ENCODE measurements around the gene LANCL3.
"Not testable (repeated sequence)": the region's sequence is repeated elsewhere in the genome, so short reads cannot be mapped to it uniquely, and the experiment has no call there.

LANCL3 gene

DNA sequence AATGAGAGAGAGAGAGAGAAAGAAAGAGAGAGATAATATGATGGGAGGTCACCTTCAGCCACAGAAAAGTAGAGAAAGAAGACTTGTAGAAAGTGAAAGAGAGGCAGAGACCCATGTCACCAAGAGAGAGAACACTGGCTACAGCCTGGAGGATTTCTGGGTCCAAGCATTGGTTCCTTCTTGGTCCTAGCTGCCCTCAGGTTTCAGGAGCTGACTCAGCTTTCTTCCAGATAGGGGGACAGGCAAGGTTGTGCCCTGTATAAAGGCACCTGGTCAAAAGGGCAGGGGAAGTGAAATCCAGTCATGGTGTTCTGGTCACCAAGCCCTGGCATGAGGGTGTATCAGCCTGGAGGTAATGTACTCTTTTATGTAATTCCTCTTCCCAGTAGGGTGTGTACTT is 66.6 kb downstream of the LANCL3 start:
- DNase-seq = no peak

DNA sequence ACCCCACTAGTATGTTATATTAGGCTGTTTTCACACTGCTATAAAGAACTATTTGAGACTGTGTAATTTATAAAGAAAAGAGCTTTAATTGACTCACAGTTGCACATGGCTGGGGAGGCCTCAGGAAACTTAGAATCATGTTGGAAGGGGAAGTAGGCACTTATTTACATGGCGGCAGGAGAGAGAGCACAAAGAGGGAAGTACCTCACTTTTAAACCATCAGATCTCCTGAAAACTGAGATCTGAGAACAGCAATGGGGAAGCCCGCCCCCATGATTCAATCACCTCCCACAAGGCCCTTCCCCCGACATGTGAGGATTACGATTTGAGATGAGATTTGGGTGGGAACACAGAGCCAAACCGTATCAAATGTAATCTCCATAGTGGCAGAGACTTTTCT is 68.7 kb downstream of the LANCL3 start:
- no peak for DNase-seq

GRCh38 chrX:37641859-37642258 is 70.4 kb downstream of the LANCL3 start:
- no peak for DNase-seq

DNA sequence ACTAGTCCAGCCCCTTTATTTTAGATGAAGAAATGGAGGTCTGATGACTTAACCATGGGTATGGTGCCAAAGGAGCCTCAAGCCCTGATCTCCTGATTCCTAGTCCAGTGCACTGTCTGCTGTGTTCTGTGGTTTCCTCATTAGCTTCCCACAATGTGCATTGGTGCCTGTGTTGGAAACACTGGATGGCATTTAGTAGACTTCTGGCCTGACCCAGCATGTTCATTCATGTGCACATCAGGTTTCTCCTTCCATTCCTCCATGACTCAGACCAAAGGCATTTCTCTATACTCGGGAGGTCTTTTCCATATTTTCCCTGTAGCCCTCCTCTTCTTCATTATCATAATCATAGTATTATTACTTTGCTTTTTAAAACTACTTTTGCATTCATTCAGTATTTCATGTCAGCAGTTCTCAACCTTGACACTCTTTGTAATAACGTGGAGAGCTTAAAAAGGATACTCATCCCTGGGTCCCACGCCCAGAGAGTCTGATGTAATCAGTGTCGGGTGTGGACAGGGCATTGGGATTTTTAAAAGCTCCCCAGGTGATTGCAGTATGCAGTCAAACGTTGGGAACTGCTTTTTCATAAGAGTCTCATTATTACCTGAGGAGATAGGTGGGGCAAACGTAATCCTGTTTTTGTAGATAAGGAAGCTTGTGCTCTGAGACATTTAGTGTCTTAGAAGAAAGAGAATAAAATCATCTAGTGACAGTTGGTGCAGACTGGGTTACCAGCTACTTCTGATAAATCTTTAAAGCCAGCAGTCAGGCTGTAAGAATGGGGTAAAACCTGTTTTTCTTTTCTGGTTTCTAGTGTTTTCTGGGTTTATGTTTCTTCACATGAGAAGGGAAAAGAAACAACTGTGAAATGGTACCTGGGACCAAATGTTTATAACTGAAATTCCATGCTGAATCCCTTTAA is 73.2 kb downstream of the LANCL3 start:
- DNase-seq = no peak

DNA sequence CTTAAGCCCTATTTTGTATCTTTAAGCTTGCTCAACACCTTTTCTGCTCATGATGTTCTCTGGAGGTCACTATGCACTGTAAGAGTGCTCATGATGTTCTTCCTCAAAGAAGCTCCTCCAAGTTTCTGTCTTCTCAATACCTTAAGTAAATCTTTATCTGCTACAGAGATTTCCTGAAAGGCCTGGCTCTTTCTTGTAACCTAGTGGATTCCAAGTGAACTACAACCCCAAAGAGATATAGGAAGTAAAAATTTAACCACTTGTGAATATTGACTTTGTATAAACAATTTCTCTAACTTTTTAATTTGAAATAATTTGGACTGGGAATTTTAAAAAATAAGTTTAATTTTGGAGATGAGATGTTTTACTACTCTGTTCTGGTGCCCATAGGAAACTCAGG is 74.8 kb downstream of the LANCL3 start:
- DNase-seq = no peak

GRCh38 chrX:37650879-37651278 is 79.4 kb downstream of the LANCL3 start:
- DNase-seq = not testable (repeated sequence)

DNA sequence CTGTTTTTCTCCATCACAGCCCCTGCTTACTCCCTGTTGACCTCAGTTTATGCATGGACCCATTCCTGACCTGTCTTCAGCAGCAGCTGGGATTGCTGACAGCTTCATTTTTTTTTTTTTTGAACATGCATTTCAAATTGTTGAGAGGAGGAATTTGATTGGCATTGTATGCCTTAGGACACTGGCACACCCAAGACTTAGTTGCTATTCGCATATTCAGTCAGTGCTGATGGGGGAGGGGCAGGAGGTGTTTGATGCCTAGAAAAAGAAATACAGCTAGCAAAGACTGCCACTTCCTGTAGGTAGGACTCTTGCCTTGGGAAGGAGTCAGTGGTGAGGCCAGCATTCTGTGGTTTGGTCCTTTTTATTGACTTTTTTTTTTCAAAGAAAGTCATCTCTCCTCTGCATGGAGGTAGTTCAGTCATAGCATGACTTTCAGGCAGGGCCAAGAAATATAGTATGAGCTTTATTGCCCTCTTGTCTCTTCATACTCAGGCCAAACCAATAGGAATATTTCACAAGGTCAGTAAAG is 80.5 kb downstream of the LANCL3 start:
- no peak for DNase-seq

GRCh38 chrX:37652589-37653231 is 81.2 kb downstream of the LANCL3 start:
- no peak for DNase-seq

- no peak for DNase-seq
Measured at GRCh38 chrX:37653397-37654085, 82.1 kb downstream of the LANCL3 start.

- no peak for DNase-seq
Measured at GRCh38 chrX:37658343-37659030, 87.0 kb downstream of the LANCL3 start.

GRCh38 chrX:37659047-37659446 is 87.6 kb downstream of the LANCL3 start:
- no peak for DNase-seq

GRCh38 chrX:37662181-37662580 is 90.7 kb downstream of the LANCL3 start:
- no peak for DNase-seq

DNA sequence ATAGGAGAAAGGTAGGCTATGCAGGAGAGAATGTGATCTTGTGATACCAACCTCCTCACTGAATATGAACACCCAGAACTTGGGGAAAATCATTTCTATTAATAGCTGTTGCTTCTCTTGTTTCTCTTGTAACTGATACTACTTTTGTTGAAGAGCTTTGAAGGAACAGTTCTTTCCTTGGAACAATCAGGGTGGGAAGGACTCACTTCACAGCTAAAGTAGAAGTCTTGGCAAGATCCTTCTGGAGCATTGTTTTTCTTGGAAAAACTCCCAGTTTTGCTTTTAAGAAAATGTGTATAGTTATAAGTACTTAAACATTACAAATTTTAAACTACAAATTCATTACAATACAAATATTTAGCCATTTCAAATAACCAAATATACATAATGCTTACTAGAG is 95.1 kb downstream of the LANCL3 start:
- no peak for DNase-seq

DNA sequence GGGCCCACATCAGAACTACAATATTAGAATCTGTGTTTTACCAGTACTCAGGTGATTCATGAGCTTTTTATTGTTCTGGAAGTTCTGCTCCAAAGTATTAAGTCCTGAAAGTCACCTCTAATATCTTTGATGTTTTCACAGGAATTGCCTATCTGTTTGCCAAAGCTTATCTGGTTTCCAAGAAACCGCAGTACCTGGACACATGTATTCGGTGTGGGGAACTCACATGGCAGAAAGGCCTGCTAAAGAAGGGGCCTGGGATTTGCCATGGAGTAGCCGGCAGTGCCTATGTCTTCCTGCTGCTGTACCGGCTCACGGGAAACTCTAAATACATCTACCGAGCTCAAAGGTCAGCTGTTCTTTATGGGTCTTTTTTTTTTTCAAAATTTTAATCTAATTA is 95.7 kb downstream of the LANCL3 start:
- no peak for DNase-seq

- no peak for DNase-seq
Measured at GRCh38 chrX:37672563-37672962, 101.1 kb downstream of the LANCL3 start.

- DNase-seq = no peak
Measured at GRCh38 chrX:37676811-37677210, 105.3 kb downstream of the LANCL3 start.

- no peak for DNase-seq
Measured at GRCh38 chrX:37677243-37677642, 105.8 kb downstream of the LANCL3 start.

DNA sequence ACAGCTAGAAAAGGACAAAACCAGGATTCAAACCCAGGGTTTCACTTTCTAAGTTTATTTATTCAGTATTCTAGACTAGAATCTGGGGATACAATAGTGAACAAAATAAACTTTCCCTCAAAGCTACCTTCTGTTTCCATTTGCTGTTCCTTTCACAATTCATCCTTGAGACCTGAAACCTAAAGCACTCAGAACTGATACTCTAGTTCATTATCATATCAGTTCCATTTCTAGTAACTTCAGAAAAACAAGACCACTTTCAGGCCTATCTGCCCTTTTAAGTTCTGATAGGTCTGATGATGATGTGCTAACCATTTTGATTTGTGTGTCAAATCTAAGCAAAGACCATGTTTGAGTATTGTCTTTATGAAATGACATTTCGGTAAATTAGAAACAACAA is 106.3 kb downstream of the LANCL3 start:
- DNase-seq = no peak

- DNase-seq = no peak
Measured at GRCh38 chrX:37678574-37678973, 107.1 kb downstream of the LANCL3 start.

GRCh38 chrX:37679230-37679629 is 107.8 kb downstream of the LANCL3 start:
- no peak for DNase-seq

DNA sequence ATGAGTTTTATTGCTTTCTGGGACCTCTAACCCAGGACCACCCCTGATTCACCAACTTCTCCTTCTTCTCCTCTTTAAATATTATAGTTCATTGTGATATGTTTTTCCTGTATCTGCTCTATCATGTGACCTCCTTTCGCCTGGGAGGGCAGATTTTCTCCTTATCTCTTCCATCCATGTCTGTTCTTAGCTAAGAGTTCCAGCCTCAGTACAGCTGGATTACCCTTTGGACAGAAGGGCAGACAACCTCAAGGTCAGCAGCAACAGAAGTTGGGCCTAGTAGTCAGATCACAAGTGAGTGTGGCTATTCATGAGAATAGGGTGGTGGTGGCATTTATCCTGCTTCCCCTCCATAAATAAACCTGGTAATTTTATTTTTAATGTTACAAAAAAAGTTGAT is 108.4 kb downstream of the LANCL3 start:
- DNase-seq = no peak

- no peak for DNase-seq
Measured at GRCh38 chrX:37684426-37684825, 113.0 kb downstream of the LANCL3 start.

DNA sequence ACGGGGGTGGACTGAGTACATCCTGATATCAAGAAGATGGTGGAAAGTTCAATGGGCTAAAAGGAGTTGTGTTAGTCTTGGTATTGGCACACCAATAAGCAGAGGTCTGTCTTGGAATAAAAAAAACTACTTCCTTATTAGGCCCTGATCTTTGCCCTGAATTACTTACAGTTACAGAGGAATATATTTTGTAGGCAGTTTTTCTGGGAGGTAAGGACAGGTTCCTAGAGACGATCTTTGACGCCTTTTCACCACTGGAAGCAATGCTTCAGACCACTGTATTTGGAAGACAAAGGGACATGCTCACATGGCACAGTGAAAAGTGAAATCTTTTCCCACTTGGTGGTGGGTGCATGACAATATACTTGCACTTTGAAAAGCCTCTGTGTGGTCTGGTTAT is 113.5 kb downstream of the LANCL3 start:
- DNase-seq = no peak
